Neural cell (in vitro differentiated cells): ENCODE data around the gene ATN1.

Experiments
- EP300 ChIP-seq: fragments of 450-650 bp; conservative IDR thresholded peaks from 2 replicates; pipeline ENCODE4 v1.6.1; 2014; ENCODE audit warnings: antibody characterized with exemption, mild to moderate bottlenecking, moderate library complexity; ENCODE audit not compliant: poor library complexity, severe bottlenecking
- SMC3 ChIP-seq: fragments of 450-650 bp; conservative IDR thresholded peaks from 2 replicates; pipeline ENCODE4 v1.6.1; 2014; ENCODE audit warnings: antibody characterized with exemption, mild to moderate bottlenecking, moderate library complexity; ENCODE audit not compliant: poor library complexity
- TF ChIP-seq, protein P1 (sequence below): fragments of 450-650 bp; IDR thresholded peaks from 2 replicates; pipeline ENCODE4 v1.5.1; 2014; ENCODE audit warnings: antibody characterized with exemption, mild to moderate bottlenecking, moderate library complexity; ENCODE audit not compliant: poor library complexity, severe bottlenecking

DNA sequence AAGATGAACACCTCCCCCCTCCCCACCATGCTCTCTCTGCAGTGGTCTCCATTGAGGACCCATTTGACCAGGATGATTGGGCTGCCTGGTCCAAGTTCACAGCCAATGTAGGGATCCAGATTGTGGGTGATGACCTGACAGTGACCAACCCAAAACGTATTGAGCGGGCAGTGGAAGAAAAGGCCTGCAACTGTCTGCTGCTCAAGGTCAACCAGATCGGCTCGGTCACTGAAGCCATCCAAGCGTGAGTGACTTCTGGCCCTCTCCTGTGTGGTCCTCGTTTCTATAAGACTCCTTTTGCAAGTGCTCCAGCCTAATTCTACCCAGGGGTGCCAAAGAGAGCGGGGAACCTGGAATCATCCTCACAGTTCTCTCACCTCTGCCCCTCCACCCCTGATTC, 6.2 kb upstream of the ATN1 start:
- TF ChIP-seq, protein P1, sequence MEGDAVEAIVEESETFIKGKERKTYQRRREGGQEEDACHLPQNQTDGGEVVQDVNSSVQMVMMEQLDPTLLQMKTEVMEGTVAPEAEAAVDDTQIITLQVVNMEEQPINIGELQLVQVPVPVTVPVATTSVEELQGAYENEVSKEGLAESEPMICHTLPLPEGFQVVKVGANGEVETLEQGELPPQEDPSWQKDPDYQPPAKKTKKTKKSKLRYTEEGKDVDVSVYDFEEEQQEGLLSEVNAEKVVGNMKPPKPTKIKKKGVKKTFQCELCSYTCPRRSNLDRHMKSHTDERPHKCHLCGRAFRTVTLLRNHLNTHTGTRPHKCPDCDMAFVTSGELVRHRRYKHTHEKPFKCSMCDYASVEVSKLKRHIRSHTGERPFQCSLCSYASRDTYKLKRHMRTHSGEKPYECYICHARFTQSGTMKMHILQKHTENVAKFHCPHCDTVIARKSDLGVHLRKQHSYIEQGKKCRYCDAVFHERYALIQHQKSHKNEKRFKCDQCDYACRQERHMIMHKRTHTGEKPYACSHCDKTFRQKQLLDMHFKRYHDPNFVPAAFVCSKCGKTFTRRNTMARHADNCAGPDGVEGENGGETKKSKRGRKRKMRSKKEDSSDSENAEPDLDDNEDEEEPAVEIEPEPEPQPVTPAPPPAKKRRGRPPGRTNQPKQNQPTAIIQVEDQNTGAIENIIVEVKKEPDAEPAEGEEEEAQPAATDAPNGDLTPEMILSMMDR, result no peak
- TF ChIP-seq EP300, result no peak
- no peak for TF ChIP-seq SMC3
